Ovary (tissue), 3 donors: ENCODE measurements around the gene SFMBT2.

Experiments used
- POLR2A ChIP-seq: fragments of 450-650 bp; IDR thresholded peaks from one replicate; pipeline ENCODE4 v1.6.1; 2017; ENCODE audit warnings: antibody characterized with exemption, mild to moderate bottlenecking, moderate library complexity
- TF ChIP-seq, protein P1 (sequence below), 3 donors: fragments of 450-650 bp in 2 of 3; fragments of 200-600 bp in 1 of 3; IDR thresholded peaks; one replicate each; pipeline versions ENCODE4 v1.5.1 to v1.8.0; 2016 to 2022; ENCODE audit warnings: antibody characterized with exemption in 3 of 3, mild to moderate bottlenecking in 1 of 3
- donor health status: DM: no; HTN: no; CAD: no.

DNA sequence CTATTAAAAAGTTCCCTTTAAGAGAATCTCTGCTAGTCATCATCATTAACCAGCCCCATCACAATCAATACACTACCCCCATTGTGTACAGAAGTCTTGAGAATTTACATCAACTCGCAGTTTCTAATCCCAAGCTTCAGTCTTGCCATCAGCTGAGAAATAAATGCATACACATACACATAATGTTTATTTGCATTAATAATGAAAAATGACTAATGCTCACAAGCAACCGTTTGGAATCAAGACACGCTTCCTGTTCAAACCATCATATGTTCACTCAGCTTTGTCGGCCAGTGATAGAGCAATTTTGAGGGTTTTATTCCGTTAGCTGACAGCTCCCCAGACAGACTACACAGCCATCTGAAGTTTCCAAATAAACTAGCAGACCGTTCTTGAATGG is 287.1 kb downstream of the SFMBT2 start:
- TF ChIP-seq POLR2A: no peak
- TF ChIP-seq, protein P1, sequence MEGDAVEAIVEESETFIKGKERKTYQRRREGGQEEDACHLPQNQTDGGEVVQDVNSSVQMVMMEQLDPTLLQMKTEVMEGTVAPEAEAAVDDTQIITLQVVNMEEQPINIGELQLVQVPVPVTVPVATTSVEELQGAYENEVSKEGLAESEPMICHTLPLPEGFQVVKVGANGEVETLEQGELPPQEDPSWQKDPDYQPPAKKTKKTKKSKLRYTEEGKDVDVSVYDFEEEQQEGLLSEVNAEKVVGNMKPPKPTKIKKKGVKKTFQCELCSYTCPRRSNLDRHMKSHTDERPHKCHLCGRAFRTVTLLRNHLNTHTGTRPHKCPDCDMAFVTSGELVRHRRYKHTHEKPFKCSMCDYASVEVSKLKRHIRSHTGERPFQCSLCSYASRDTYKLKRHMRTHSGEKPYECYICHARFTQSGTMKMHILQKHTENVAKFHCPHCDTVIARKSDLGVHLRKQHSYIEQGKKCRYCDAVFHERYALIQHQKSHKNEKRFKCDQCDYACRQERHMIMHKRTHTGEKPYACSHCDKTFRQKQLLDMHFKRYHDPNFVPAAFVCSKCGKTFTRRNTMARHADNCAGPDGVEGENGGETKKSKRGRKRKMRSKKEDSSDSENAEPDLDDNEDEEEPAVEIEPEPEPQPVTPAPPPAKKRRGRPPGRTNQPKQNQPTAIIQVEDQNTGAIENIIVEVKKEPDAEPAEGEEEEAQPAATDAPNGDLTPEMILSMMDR (IDR thresholded peaks at IDR 0.05): no peak
